NCI-H2227 treated with DMSO at 0.1 percent for 48 hours (cell line): ENCODE measurements around the gene FAM228B.
"Not testable (repeated sequence)": the region's sequence is repeated elsewhere in the genome, so short reads cannot be mapped to it uniquely, and the experiment has no call there.

Experiments used
- DNase-seq: peaks from one replicate; lab custom pipeline; 2025; lab: John Stamatoyannopoulos, UW

Gene FAM228B

DNA sequence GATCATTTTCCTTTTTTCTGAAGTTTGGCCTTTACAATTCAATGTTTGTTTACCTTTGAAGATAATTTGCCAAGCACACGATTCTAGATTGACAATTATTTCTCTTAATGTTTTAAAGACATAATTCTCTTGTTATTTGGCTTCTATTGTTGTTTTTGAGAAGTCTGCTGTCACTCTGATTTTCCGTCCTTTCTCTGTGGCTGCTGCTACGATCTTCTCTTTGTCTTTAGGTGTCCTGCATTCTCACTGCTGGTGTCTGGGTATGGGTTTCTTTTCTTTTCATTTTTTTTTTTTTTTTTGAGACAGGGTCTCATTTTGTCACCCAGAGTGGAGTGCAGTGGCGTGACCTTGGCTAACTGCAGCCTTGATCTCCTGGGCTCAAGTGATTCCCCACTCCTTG is 36.4 kb downstream of the FAM228B start:
- DNase-seq = no peak

DNA sequence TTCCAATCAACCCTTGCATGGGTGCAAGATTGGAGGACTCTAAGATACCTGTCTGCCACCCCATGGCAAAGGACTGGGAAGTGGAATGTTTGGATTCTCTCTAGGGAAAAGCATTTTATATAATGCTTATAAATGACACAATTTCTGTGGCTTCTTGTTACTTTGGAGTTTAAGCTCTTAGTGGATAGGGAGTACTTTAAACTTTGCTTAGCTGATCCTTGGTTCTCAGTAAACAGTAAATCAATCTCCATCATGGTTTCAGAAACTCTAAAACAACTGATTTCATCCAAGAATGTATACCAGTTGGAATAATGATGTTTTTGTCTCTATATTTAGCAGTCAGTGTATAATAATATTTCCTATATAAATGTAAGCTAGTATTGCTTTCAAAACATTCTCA is 37.5 kb downstream of the FAM228B start:
- no peak for DNase-seq

- no peak for DNase-seq
Observed at GRCh38 chr2:24162494-24162893, 39.2 kb downstream of the FAM228B start.

DNA sequence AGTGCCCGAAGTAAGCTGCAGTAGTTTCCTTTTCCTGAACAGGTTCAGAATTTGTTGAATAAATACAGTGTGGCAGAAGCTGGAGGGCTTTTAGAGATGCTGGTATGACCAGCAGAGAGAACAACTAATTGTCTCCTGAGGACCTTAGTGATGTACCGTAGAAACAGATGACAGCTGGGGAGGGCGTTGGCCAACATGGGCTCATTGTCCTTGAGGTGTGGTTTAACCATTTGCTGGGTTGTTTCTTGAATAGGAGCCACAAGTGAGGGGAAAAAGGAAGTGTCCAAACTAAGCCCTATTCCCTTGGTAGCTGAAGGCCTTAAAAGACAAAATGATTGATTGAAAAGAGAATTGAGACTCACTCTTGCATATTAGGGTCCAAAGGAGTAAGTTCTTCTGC is 39.9 kb downstream of the FAM228B start:
- DNase-seq = no peak

- DNase-seq = no peak
Observed at GRCh38 chr2:24163601-24164000, 40.3 kb downstream of the FAM228B start.

DNA sequence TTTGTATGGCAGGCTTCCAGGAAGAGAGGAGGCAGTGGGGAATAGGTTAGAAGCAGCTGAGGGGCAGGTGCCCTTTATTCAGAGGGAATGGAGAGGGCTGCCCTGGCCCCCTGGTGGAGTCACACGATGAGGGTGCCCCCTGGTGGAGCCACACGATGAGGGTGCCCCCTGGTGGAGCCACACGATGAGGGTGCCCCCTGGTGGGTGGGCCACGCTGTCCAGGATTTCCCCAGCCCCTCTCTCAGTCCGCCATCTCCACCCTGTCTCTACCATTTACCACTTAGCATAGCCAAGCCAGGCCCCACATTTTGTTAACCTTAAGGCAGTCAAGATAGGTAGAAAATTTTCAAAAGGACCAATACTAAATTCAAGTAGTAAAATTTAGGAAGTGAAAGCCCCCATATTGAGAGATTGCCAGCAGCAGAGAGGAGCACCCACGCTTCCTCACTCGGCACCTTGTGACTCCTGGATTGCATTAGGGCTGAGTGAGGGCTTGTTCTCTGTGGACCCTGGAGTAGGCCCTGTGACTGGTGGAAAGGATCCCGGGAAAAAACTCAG is 41.2 kb downstream of the FAM228B start:
- DNase-seq = no peak

- DNase-seq = no peak
Observed at GRCh38 chr2:24169023-24169422, 45.8 kb downstream of the FAM228B start.

- DNase-seq = no peak
Observed at GRCh38 chr2:24174851-24175277, 51.6 kb downstream of the FAM228B start, which contains the start of gene FAM228A. FAM228A (plus strand) TSS chr2:24175053; CDS start chr2:24175481, 428 bp downstream.

DNA sequence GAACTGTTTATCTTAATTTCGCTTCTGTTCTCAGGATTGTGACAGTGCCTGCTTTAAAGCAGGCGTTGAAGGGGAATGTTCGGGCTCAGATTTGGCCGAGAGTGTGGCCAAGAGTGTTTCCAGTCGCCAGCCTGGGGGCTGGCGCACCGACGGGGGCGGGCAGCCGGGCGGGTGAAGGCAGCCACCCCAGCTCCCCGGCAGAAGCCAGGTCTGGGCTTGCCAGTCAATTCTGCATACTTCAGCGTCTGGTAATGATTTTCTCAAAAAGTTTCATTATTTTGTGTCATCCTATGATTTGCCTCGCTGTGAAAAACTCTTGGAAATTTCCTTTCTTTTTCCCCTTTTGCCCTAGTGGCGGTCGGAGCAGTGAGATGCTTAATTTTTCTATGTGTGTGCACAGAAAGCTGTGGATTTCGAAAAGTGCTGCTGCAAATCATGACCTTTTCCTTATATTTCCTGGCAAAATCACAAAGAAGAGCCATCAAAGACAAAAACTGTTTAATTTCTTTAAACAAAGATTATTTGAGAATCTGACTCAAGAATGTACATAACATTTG is 52.4 kb downstream of the FAM228B start:
- no peak for DNase-seq

- no peak for DNase-seq
Observed at GRCh38 chr2:24176326-24176725, 53.1 kb downstream of the FAM228B start.

DNA sequence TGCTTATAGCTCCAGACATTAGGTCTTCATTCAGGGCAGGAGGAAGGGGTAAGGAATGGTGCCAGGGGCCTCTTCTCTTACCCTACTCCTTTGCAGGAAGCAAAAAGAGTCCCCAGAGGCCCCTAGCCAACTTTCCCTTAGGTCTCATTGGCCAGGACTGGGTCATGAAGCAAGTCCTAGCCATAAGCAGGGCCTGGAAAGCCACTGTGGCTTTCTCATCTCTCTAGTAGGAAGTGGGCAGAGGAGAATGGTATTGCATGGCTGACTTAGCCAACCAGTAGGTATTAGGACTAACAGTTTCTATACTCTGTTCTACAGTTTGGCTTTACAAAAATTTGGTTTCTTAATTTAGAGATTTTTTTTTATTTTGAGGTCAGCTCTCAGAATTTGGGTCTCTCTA is 56.4 kb downstream of the FAM228B start:
- DNase-seq = no peak

DNA sequence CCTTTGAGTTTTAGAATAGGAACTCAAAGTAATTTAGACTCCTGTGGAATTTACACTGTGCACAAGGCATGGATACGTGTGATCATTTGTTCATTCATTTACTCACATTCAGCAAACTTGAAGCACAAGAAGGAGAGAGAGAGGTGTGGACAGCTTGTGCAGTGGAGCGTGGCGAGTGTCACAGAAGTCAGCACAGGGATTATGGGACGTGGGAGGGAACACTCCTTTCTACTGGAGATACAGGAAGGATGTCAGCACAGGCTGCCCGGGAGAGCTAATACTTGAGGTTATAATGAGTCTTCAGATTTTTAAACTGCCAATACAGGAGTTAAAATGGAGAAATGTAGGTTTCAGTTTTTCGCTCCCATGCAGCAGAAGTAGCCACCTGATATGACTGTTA is 58.6 kb downstream of the FAM228B start:
- DNase-seq = no peak

- DNase-seq = no peak
Observed at GRCh38 chr2:24182507-24182906, 59.2 kb downstream of the FAM228B start.

GRCh38 chr2:24183366-24184069 is 60.2 kb downstream of the FAM228B start:
- DNase-seq = no peak

DNA sequence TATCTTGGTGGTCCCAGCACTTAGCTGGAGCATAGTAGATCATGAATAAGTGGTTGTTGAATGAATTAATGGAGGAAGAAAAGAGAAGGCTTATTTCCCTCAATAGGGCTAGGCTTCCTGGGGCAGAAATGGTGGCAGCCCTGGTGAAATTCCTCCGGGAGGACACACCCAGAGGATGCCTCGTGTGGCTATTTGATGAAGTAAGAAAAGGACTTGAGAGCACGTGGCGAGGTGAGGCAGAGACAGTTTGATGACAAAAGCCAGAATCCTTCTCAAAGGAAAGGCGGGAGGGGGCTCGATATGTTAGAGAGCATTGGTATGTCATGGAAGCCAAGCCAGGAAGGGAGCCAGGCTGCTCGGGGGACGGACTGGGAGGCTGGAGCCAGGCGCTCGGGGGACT is 66.3 kb downstream of the FAM228B start:
- DNase-seq = no peak

- DNase-seq = no peak
Observed at GRCh38 chr2:24190503-24190902, 67.2 kb downstream of the FAM228B start.

GRCh38 chr2:24191156-24191555 is 67.9 kb downstream of the FAM228B start:
- no peak for DNase-seq

DNA sequence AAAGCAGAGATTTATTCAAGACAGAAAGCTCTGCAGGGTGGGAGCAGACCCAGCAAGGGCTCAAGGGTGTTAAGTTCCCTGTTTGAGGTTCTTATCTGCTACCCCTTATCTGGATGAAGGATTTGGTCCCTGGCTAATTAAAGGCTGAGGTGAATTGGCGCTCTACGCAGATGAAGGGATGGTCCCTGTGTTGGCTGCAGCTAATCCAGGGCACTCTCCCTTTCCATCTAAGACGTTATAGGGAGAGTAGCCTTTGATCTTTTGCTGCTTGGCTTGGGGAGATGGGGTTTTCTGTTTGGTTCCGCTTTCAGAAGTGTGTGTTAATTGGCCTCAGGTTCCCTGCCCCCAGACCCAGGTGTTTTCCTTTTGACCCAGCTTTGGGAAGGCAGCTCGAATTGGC is 68.6 kb downstream of the FAM228B start:
- no peak for DNase-seq

DNA sequence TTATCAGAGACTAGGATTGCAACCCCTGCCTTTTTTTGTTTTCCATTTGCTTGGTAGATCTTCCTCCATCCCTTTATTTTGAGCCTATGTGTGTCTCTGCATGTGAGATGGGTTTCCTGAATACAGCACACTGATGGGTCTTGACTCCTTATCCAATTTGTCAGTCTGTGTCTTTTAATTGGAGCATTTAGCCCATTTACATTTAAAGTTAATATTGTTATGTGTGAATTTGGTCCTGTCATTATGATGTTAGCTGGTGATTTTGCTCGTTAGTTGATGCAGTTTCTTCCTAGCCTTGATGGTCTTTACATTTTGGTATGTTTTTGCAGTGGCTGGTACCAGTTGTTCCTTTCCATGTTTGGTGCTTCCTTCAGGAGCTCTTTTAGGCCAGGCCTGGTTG is 73.9 kb downstream of the FAM228B start:
- not testable (repeated sequence) for DNase-seq

DNA sequence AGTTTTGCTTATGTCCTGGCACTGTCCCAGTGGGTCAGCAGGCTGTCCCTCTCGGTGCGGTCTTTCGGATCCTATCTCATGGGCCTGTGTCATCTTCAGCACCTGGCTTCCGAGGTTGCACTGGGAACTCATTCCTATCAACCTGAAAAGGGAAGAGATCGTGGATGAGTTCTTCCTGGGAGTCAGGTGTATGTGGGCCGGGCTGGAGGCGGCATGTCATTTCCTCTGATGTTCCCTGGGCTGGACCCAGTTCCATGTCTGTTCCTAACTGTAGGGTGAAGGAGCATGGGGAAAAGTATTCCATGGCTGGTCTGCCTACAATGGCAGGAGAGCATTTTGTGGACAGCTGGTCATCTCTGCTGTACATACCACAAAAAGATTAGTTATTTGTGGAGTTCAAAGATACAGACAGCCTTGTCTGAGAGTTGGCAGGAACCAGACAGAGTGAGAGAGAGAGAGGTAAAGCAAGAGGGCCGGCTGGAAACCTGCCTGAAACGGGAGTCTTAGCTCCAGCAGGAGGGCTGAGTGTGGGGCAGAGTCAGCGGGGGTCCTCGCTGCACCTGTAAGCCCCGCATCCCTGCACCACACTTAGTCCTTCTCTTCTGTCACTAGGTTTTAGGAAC is 76.8 kb downstream of the FAM228B start:
- DNase-seq = no peak

DNA sequence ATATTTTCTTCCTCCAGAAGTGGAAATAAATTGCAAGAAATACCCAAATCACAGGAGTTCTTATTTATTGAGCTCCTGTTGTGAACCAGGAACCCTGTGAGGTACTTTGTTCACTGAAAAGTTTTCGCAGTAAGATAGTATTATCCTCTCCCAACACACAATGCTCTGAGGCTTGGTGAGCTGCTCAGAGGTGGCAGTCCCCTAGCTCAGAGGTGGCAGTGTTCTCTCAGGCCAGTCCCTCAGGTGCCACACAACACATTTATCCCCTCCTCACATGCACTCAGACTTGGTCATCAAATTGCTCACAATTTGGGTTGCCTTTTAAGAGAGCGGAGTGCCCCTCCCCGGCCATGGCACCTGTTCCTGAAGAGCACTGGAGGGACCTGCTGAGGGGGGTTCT is 77.5 kb downstream of the FAM228B start:
- no peak for DNase-seq

DNA sequence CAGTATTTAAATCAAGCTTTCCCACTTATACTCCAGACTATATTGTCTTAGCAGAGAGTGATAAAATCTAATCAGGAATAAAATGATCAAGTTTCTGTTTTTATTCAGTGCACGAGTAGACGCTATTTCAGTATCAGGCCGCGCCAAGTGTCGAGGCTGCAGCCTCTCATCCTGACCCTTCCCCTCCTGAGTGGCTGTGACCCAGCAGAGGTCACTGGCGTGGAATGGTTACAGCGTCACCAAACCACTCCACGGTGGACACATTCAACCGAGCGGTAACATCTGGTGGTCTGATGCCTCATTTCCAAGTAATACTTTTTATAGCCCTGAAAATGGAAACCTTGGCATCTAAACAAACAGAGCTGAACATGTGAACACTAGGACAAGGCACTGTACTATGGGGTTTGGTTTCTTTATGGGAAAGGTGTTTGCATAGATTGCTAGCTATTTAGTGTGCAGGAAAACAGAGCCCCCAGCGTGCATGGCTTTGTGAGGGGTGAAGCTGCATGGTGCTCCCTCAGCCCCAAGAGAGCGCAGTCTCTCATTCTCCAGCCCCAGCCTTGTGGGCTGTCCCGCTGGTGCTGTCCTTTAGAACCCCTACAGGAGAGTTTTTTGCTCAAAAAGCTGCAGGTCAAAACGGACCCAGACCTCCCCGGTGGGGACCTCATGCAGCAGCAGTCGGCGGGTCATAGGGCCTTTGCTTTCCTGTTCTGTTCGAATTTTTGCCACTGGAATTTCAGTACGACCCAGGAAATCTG is 79.9 kb downstream of the FAM228B start:
- DNase-seq = no peak

- DNase-seq = no peak
Observed at GRCh38 chr2:24203787-24204150, 80.5 kb downstream of the FAM228B start.
